ENCODE measurements around the gene POR.

Gene POR

DNA sequence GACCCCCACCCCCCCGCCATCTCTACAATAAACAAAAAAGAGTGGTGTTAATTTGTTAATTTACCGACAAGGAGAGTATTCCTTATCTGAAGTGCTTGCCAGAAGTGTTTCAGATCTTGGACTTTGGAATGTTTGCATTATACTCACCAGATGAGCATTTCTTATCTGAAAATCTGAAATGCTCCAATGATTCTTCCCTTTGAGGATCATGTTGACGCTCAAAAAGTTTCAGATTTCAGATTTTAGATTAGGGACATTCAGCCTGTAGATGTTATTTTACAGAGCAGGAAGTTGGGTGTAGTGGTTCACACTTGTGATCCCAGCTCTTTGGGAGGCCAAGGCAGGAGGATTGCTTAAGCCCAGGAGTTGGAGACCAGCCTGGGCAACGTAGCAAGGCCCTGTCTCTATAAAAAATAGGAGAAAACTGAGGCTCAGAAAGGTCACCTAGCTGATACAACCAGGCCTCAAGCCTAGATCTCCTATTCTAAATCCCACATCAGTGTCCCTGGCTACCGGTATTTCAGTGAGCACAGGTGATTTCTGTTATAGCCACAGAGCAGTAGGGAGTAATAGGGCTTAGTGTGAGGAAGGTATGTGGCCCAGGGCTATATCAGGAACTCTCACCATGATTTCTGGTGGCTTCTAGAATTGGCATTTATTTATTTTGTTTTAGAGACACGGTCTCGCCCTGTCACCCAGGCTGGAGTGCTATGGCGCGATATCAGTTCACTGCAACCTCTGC lies 44.0 kb downstream of the POR start:
- TF ChIP-seq, protein P1, sequence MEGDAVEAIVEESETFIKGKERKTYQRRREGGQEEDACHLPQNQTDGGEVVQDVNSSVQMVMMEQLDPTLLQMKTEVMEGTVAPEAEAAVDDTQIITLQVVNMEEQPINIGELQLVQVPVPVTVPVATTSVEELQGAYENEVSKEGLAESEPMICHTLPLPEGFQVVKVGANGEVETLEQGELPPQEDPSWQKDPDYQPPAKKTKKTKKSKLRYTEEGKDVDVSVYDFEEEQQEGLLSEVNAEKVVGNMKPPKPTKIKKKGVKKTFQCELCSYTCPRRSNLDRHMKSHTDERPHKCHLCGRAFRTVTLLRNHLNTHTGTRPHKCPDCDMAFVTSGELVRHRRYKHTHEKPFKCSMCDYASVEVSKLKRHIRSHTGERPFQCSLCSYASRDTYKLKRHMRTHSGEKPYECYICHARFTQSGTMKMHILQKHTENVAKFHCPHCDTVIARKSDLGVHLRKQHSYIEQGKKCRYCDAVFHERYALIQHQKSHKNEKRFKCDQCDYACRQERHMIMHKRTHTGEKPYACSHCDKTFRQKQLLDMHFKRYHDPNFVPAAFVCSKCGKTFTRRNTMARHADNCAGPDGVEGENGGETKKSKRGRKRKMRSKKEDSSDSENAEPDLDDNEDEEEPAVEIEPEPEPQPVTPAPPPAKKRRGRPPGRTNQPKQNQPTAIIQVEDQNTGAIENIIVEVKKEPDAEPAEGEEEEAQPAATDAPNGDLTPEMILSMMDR (IDR thresholded peaks at IDR 0.05), result no peak
- no peak for DNase-seq (ENCODE audit: low spot score)
- Histone ChIP-seq H3K27ac (no peak overlapping the region), H3K4me3 (no peak overlapping the region)

DNA sequence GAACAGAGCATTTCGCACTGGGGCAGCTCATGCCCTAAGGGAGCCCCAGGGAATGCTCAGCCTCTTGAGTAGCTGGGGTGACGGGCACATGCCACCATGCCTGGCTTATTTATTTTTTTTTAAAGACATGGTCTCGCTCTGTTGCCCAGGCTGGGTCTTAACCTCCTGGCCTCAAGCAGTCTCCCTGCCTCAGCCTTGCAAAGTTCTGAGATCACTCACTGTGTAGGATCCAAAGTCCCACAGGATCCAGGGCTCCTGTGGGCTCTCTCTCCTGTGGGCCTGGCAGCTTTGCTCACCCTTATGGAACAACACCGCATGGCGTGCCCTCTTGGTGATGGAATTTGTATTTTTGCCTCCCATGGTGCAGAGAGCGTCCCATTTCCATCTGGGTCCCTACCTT lies 45.4 kb downstream of the POR start:
- no peak for DNase-seq (ENCODE audit: low spot score)
- TF ChIP-seq, protein P1 (IDR thresholded peaks at IDR 0.05), result no peak
- Histone ChIP-seq H3K4me3 (no peak overlapping the region), H3K27ac (peak overlapping the region in 1 of 2 donors; percentile 24)

DNA sequence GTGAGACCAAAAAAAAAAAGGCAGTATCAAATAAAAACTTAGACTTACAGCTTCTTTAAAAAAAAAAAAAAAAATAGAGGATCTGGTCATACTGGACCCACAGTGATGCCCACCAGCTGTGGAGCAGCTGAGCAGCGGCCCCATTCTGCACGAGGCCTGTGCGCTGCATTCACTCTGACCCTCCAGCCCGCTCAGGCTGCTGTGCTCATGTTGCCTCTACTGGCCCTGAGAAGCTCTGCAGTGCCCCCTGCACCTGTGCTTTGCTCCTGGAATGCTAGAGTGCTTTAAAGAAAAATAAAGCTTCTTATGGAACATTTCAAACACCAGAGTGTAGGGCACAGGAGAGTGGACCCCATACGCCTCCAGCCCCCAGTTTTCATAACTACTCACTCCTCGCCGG lies 46.3 kb downstream of the POR start:
- H3K27ac ChIP-seq, result peak overlapping the region; percentile 85 to 89
- no peak for DNase-seq (ENCODE audit: low spot score)
- TF ChIP-seq, protein P1 (IDR thresholded peaks at IDR 0.05), result no peak
- H3K4me3 ChIP-seq, result no peak overlapping the region

DNA sequence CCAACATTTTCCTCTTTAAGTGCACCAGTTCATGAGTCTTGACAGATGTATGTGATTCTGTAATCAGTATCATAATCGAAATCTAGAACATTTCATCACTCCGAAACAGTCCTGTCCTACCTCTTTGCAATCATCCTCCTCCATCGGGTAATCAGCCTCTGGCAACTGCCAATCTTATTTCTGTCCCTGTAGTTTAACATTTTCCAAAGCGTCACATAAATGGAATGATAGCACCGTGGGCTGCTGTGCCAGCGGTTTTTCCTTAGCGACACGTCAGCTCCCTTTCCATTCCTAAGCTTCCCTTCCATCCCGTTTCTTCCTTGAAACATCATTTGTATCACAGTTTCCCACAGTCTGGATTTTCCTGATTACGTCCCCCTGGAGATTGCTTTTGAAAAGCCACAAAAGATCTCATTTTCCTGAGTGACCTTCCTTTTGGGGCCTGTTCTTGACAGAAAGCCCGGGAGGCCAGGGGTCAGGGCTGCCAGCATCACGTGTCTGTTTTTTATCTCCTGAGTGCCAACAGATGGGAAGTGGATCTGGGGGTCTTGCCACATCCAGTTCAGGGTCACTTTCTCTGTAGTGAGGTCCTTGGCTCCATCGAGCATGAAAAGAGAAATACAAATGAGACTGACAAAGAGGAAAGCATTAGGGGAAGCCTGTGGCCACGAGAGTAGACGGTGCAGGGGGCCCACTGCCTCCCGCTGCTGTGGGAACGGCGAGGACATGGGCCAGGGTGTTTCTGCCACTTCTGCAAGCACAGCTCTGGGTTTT lies 47.8 kb downstream of the POR start:
- H3K27ac ChIP-seq, result peak overlapping the region; percentile 85 to 89
- TF ChIP-seq, protein P1 (IDR thresholded peaks at IDR 0.05), result no peak
- DNase-seq (ENCODE audit: low spot score), result peak; percentile 81
- H3K4me3 ChIP-seq, result no peak overlapping the region

DNA sequence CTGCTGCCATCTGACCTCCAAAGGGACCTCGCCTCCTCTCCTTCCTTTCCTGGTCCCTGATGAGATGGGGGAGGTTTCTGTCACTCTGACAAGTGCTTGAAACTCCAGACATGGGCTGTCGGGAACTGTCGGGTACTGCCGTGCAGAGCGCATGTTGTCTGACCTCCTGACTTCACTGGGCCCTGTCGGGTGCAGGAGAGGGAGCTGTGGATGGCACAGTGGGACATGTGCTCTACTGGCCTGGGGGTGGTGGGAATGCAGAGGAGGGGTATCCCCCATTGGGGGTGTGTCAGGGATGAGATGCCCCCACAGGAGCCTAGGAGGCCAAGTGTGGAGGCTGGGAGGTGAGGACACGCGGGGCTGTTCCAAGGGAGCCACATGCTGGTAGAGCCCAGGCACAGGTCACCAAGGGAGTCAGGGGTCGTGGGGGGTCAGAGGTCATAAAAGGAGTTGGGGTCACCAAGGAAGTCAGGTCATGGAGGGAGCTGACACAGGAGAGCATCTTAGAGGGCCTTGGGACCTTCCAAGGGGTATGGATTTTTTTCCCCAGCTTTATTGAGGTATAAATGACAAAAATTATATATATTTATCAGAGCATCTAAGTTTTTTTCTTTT lies 48.5 kb downstream of the POR start:
- Histone ChIP-seq H3K27ac (peak overlapping the region; percentile 85 to 89), H3K4me3 (no peak overlapping the region)
- TF ChIP-seq, protein P1 (IDR thresholded peaks at IDR 0.05), result no peak
- no peak for DNase-seq (ENCODE audit: low spot score)

DNA sequence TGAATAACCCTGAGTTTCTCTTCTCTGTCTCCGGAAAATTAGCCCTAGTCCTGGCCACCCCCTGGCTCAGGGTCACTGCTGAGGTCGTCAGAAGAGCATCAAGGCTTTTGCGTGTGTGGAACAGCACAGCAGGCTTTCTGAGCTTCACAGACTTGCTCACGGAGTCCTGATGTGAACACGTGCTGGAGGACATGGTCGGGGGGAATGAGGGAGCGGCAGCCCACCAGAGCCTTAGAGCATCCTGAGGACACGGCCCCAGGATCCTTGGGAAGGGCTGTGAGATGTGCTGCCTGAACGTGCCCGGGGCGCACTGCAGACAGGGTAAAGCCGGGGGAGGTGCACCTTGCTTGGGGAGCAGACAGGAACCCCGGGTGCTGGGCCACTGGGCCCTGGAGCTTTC lies 50.7 kb downstream of the POR start:
- DNase-seq (ENCODE audit: low spot score), result no peak
- Histone ChIP-seq H3K27ac (peak overlapping the region; percentile 85 to 94), H3K4me3 (peak overlapping the region; percentile 54)
- TF ChIP-seq, protein P1 (IDR thresholded peaks at IDR 0.05), result no peak
